GM12878 (cell line): ENCODE data around the gene CAMTA1. TPM values are rescaled to one million over a fixed set of nuclear protein-coding genes. Genes with fewer than 3 reads are reported as not detected.

ENCODE experiments used
- ATAC-seq: fragments of 200-7000 bp; cut with Tn5 transposase; 3 replicates; pipeline ENCODE4 v1.9.1; 2020; ENCODE audit warnings: mild to moderate bottlenecking, moderate library complexity
- BruUV-seq: library from RNA; stranded (reverse); fragments of 400-500 nt; replicated peaks from 2 replicates; lab custom pipeline; 2021; lab: Mats Ljungman, UMichigan
- CTCF ChIA-PET: fragments of 300-600 bp; sonication (Branson Sonifier 250); formaldehyde crosslinking; extraction: SDS; loops from one replicate; lab custom pipeline; 2021; ENCODE audit warnings: inconsistent platforms; lab: Yijun Ruan, JAX
- POLR2A ChIA-PET: fragments of 350-600 bp; formaldehyde crosslinking; extraction: SDS; loops from one replicate; lab custom pipeline; 2021; ENCODE audit warnings: inconsistent platforms; lab: Charles Lee
- RAD21 ChIA-PET: fragments of 300-600 bp; sonication (Branson Sonifier 250); formaldehyde crosslinking; loops from one replicate; lab custom pipeline; 2023; ENCODE audit warnings: antibody characterized with exemption; ENCODE audit not compliant: unreplicated experiment; lab: Charles Lee
- SMC1A ChIA-PET: fragments of 300-600 bp; sonication (Branson Sonifier 250); formaldehyde crosslinking; loops from one replicate; lab custom pipeline; 2023; ENCODE audit not compliant: unreplicated experiment, uncharacterized antibody; lab: Charles Lee
- DNase-seq: peaks from one replicate; pipeline ENCODE4 v3.0.0-alpha.2; 2011; ENCODE audit warnings: low read depth, low spot score
- FAIRE-seq: peaks from 3 replicates; lab custom pipeline; 2011; peaks lifted over from hg19 to GRCh38; lab: Jason Lieb, UNC
- H2AFZ ChIP-seq: 2 replicates; pipeline ENCODE4 v1.6.0; 2011; ENCODE audit warnings: low read depth, low read length, control low read depth; ENCODE audit not compliant: control insufficient read depth
- H3K27ac ChIP-seq: 2 replicates; pipeline ENCODE4 v1.5.1; 2011; ENCODE audit warnings: control low read depth; ENCODE audit not compliant: control insufficient read depth, insufficient read depth
- H3K27me3 ChIP-seq, 2 experiments: replicated peaks in 1 of 2; 2 replicates each; pipeline versions ENCODE4 v1.6.0 to v1.6.1; 2011; ENCODE audit warnings: low read length in 1 of 2; ENCODE audit not compliant: control insufficient read depth in 2 of 2, insufficient read depth in 2 of 2
- H3K36me3 ChIP-seq, 2 experiments: 2 replicates each; pipeline ENCODE4 v1.5.1; 2011; ENCODE audit warnings: low read length in 1 of 2; ENCODE audit not compliant: control insufficient read depth in 2 of 2, insufficient read depth in 2 of 2
- H3K4me1 ChIP-seq: 2 replicates; pipeline ENCODE4 v1.6.1; 2011; ENCODE audit warnings: mild to moderate bottlenecking, low read length, moderate library complexity, mixed read lengths; ENCODE audit not compliant: control insufficient read depth, insufficient read depth
- H3K4me2 ChIP-seq: 2 replicates; pipeline ENCODE4 v1.6.0; 2011; ENCODE audit warnings: control low read depth; ENCODE audit not compliant: control insufficient read depth, insufficient read depth
- H3K4me3 ChIP-seq: fragments of 200-600 bp; sonication (generic); 2 replicates; pipeline ENCODE4 v1.5.1; 2016
- H3K79me2 ChIP-seq: 2 replicates; pipeline ENCODE4 v1.6.0; 2011; ENCODE audit warnings: low read length; ENCODE audit not compliant: control insufficient read depth, insufficient read depth
- H3K9ac ChIP-seq: 2 replicates; pipeline ENCODE4 v1.8.0; 2011; ENCODE audit warnings: low read length, control low read depth, mixed read lengths; ENCODE audit not compliant: control insufficient read depth, insufficient read depth
- H3K9me3 ChIP-seq: replicated peaks from 3 replicates; pipeline ENCODE4 v1.5.1; 2011; ENCODE audit warnings: mild to moderate bottlenecking, low read length; ENCODE audit not compliant: control insufficient read depth, insufficient read depth
- H4K20me1 ChIP-seq: 2 replicates; pipeline ENCODE4 v1.6.0; 2011; ENCODE audit not compliant: control insufficient read depth, insufficient read depth
- ATF7 ChIP-seq: fragments of 450-650 bp; IDR thresholded peaks from 2 replicates; pipeline ENCODE4 v1.6.1; 2016; ENCODE audit warnings: low read depth, mild to moderate bottlenecking
- BACH1 ChIP-seq: fragments of 450-650 bp; IDR thresholded peaks from 2 replicates; pipeline ENCODE4 v1.6.1; 2017; ENCODE audit warnings: mild to moderate bottlenecking, borderline replicate concordance
- BCLAF1 ChIP-seq: fragments of 450-650 bp; IDR thresholded peaks from 2 replicates; pipeline ENCODE4 v1.6.1; 2017; ENCODE audit warnings: antibody characterized with exemption, mild to moderate bottlenecking, moderate library complexity
- CBFB ChIP-seq: IDR thresholded peaks from 2 replicates; pipeline ENCODE4 v1.6.1; 2016; ENCODE audit warnings: antibody characterized with exemption, low read depth
- EP300 ChIP-seq, 2 experiments: fragments of 150-350 bp in 1 of 2; IDR thresholded peaks; 2 replicates each; pipeline ENCODE4 v1.6.1; 2011 to 2012; ENCODE audit warnings: low read depth in 2 of 2, low read length in 2 of 2, borderline replicate concordance in 1 of 2, improper control_type of control experiment in 1 of 2, inconsistent platforms in 1 of 2; ENCODE audit not compliant: control insufficient read depth in 1 of 2
- ETV6 ChIP-seq, 2 experiments: fragments of 450-650 bp in 1 of 2; IDR thresholded peaks in 1 of 2; conservative IDR thresholded peaks in 1 of 2; 2 replicates each; pipeline ENCODE4 v1.6.1; 2014; ENCODE audit warnings: antibody characterized with exemption in 1 of 2, borderline replicate concordance in 1 of 2, low read depth in 1 of 2, mild to moderate bottlenecking in 1 of 2, moderate library complexity in 1 of 2
- EZH2 ChIP-seq: IDR thresholded peaks from 2 replicates; pipeline ENCODE4 v1.6.1; 2012; ENCODE audit warnings: low read depth, mild to moderate bottlenecking, control low read depth, inconsistent platforms, low read length, borderline replicate concordance; ENCODE audit not compliant: control insufficient read depth
- GABPA ChIP-seq: IDR thresholded peaks from 2 replicates; pipeline ENCODE4 v1.6.1; 2014; ENCODE audit warnings: antibody characterized with exemption, low read depth, mild to moderate bottlenecking, inconsistent platforms
- JUND ChIP-seq: IDR thresholded peaks from 2 replicates; pipeline ENCODE4 v1.6.1; 2012; ENCODE audit warnings: low read depth, mild to moderate bottlenecking, low read length, improper control_type of control experiment, moderate library complexity
- MTA2 ChIP-seq: fragments of 450-650 bp; IDR thresholded peaks from 2 replicates; pipeline ENCODE4 v1.6.1; 2016; ENCODE audit warnings: low read depth, mild to moderate bottlenecking, moderate library complexity
- MXI1 ChIP-seq: fragments of 150-350 bp; IDR thresholded peaks from 2 replicates; pipeline ENCODE4 v1.6.1; 2011; ENCODE audit warnings: low read depth, mild to moderate bottlenecking, inconsistent platforms, low read length, improper control_type of control experiment
- NFXL1 ChIP-seq: fragments of 450-650 bp; IDR thresholded peaks from 2 replicates; pipeline ENCODE4 v1.6.1; 2017; ENCODE audit warnings: antibody characterized with exemption, mild to moderate bottlenecking, borderline replicate concordance
- RBBP5 ChIP-seq: fragments of 200-600 bp; sonication (generic); conservative IDR thresholded peaks from 2 replicates; pipeline ENCODE4 v1.6.1; 2016
- RUNX3 ChIP-seq: IDR thresholded peaks from 2 replicates; pipeline ENCODE4 v1.6.1; 2012; ENCODE audit warnings: low read length, inconsistent platforms
- SKIL ChIP-seq: fragments of 450-650 bp; IDR thresholded peaks from 2 replicates; pipeline ENCODE4 v1.6.1; 2017; ENCODE audit warnings: mild to moderate bottlenecking, low read depth, inconsistent platforms; ENCODE audit not compliant: poor library complexity, severe bottlenecking
- ZZZ3 ChIP-seq: IDR thresholded peaks from 2 replicates; pipeline ENCODE4 v1.6.1; 2011; ENCODE audit warnings: low read depth; ENCODE audit not compliant: control insufficient read depth, insufficient read length
- WGBS: methylation state at CpG from one replicate; pipeline ENCODE4 v1.1.6; 2016; ENCODE audit warnings: low lambda C conversion rate; ENCODE audit not compliant: insufficient replicate concordance, insufficient coverage; ENCODE audit errors: missing lambda C conversion rate; 5-methylcytosine and 5-hydroxymethylcytosine counted together
- in situ Hi-C: fragments of 300-500 bp; cut with MboI; formaldehyde crosslinking; loops from 9 replicates; pipeline ENCODE4 v1.14.3; 2018; ENCODE audit warnings: mixed read lengths
- intact Hi-C: fragments of 100-400 bp; cut with micrococcal nuclease; formaldehyde crosslinking; loops from one replicate; pipeline ENCODE4 v1.14.2; 2022; ENCODE audit not compliant: unreplicated experiment
- polyA plus RNA-seq, 11 experiments: library from polyadenylated mRNA; depleted of rRNA in 4 of 11; unstranded in 6 of 11; stranded (reverse) in 5 of 11; fragments of >200 nt; fragmentation: Nextera tagmentation in 4 of 11; fragmentation: Illumina TruSeq in 1 of 11; extraction: Ambion mirVana in 4 of 11; extraction: Trizol in 1 of 11; gene quantifications; 1 replicate in 1 of 11; 2 replicates in 10 of 11; pipeline versions ENCODE4 v1.2.1 to v1.2.3, GENCODE V29; 2011 to 2016; ENCODE audit warnings: inconsistent platforms in 2 of 11, missing spikeins in 2 of 11, low read depth in 1 of 11
- total RNA-seq, 4 experiments: library from RNA; depleted of rRNA in 3 of 4; stranded (reverse); fragments of >200 nt in 3 of 4; fragmentation: Illumina TruSeq in 1 of 4; extraction: Trizol in 1 of 4; gene quantifications; 2 replicates each; pipeline versions ENCODE4 v1.2.1 to v1.2.3, GENCODE V29; 2013 to 2021
- TF ChIP-seq, protein P1 (sequence below): IDR thresholded peaks from 2 replicates; pipeline ENCODE4 v1.6.1; 2012; ENCODE audit warnings: low read length, inconsistent platforms

The CAMTA1 gene
- total and polyA plus RNA-seq, 10 of the 15 experiments (the other 5 are each of a cell fraction or from before 2014, with no cell fraction given), result 37.7 to 148 (median 76.4) TPM

GRCh38 chr1:7190261-7190660 is 405.0 kb downstream of the CAMTA1 start:
- ChIA-PET RAD21 (no interaction called here), SMC1A (no interaction called here), CTCF (no interaction called here), POLR2A (no interaction called here)
- Histone ChIP-seq H3K9ac (no peak overlapping the region), H3K4me2 (no peak overlapping the region), H4K20me1 (no peaks in the 10 kb centered on the region), H3K27me3 (no peaks in the 10 kb centered on the region), H3K4me1 (no peaks in the 10 kb centered on the region), H3K27ac (no peak overlapping the region), H3K4me3 (no peak overlapping the region), H3K9me3 (no peaks in the 10 kb centered on the region), H3K79me2 (no peaks in the 10 kb centered on the region), H3K36me3 (no peaks in the 10 kb centered on the region), H2AFZ (no peak overlapping the region)
- no peak for ATAC-seq
- TF ChIP-seq JUND, result no peak
- no peak for TF ChIP-seq ZZZ3
- TF ChIP-seq EP300 (IDR thresholded peaks at IDR 0.05; ENCODE audit: borderline replicate concordance in 1 of 2, control insufficient read depth in 1 of 2, low read depth in 2 of 2, low read length in 2 of 2), result no peak
- TF ChIP-seq NFXL1, result no peak
- no peak for TF ChIP-seq MXI1
- no peak for TF ChIP-seq ATF7
- no peak for TF ChIP-seq BACH1
- TF ChIP-seq RBBP5, result no peak
- no peak for TF ChIP-seq RUNX3
- no peak for TF ChIP-seq MTA2
- no peak for TF ChIP-seq GABPA
- TF ChIP-seq SKIL, result no peak
- TF ChIP-seq, protein P1, sequence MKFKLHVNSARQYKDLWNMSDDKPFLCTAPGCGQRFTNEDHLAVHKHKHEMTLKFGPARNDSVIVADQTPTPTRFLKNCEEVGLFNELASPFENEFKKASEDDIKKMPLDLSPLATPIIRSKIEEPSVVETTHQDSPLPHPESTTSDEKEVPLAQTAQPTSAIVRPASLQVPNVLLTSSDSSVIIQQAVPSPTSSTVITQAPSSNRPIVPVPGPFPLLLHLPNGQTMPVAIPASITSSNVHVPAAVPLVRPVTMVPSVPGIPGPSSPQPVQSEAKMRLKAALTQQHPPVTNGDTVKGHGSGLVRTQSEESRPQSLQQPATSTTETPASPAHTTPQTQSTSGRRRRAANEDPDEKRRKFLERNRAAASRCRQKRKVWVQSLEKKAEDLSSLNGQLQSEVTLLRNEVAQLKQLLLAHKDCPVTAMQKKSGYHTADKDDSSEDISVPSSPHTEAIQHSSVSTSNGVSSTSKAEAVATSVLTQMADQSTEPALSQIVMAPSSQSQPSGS, result no peak
- no peak for TF ChIP-seq BCLAF1
- TF ChIP-seq CBFB, result no peak
- TF ChIP-seq ETV6 (conservative IDR thresholded peaks at IDR 0.05 in 1 of 2, IDR thresholded peaks at IDR 0.05 in 1 of 2; ENCODE audit: borderline replicate concordance in 1 of 2, low read depth in 1 of 2), result no peak
- no peak for TF ChIP-seq EZH2
- intact Hi-C loops (no loop called here), in situ Hi-C loops (no loop called here)
- 54% methylated on average over 3 of the region's 3 CpGs for WGBS
- no peak for DNase-seq
- FAIRE-seq, result no peak
- no TSS peak for BruUV-seq
